ENCODE measurements around the gene FOXO3.

DNA sequence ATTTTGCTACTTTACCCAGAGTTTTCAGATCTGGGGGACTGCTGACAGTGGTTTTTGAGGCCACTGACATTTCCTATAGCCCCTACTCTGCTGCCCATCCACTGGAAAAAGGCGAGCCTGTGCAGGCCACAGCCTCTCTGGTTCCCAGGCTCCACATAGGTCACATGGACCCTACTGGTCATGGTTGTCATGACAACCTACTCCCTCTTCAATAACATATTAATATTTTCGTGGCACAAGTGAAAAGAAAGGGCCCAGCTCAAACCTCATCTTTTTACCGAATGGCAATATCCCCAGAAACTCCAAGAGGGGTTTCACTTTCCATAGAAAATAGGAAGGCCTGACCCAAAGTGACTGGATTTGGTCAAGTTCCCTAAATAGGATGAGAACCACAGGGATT is 11.0 kb upstream of the FOXO3 start:
- TF ChIP-seq, protein P1, sequence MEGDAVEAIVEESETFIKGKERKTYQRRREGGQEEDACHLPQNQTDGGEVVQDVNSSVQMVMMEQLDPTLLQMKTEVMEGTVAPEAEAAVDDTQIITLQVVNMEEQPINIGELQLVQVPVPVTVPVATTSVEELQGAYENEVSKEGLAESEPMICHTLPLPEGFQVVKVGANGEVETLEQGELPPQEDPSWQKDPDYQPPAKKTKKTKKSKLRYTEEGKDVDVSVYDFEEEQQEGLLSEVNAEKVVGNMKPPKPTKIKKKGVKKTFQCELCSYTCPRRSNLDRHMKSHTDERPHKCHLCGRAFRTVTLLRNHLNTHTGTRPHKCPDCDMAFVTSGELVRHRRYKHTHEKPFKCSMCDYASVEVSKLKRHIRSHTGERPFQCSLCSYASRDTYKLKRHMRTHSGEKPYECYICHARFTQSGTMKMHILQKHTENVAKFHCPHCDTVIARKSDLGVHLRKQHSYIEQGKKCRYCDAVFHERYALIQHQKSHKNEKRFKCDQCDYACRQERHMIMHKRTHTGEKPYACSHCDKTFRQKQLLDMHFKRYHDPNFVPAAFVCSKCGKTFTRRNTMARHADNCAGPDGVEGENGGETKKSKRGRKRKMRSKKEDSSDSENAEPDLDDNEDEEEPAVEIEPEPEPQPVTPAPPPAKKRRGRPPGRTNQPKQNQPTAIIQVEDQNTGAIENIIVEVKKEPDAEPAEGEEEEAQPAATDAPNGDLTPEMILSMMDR (IDR thresholded peaks at IDR 0.05; ENCODE audit: low read depth, low read length, poor library complexity, severe bottlenecking) = no peak
- TF ChIP-seq EZH2phosphoT487 (IDR thresholded peaks at IDR 0.05; ENCODE audit: borderline replicate concordance, low read length) = no peak

All from DOHH2 (cell line).